Activated naive CD4-positive, alpha-beta T cell (primary cell): ENCODE results near the gene KRTAP10-1.

Source experiments
- DNase-seq, 4 experiments: peaks; one replicate each; lab custom pipeline; 2025; lab: John Stamatoyannopoulos, UW

Gene KRTAP10-1

DNA sequence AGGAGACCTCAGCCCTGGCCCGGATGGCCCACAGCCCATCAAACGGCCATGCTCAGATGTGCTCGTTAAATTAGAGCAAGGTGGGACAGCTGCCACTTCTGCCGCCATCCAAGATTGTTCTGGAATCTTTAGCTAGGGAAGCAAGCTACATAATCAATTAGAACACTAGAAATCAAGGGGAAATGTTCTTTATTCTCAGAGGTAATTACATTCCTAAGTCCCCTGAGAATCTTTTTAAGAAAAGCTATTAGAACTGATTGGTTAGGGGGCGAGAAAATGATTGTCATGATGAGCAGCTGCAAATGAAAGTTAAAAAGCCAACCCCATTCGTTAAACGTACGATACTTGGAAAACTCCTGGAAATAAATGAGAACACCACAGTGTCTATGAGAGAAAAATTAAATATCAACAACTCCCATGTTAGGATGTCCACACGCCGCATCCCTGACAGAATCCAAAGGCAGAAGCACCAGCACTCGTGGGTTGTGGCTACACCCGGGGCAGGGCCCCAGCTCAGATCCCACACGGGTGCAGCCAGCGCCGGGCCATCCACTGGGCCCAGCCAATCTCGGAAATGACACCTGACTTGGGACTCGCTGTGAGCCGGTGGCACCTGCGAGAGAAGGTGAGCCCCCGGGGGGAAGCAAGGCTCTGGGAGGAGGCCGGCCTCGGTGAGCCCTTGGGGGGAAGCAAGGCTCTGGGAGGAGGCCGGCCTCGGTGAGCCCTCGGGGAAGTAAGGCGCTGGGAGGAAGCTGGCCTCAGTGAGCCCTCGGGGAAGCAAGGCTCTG is 37.6 kb downstream of the KRTAP10-1 start:
- no peak for DNase-seq

DNA sequence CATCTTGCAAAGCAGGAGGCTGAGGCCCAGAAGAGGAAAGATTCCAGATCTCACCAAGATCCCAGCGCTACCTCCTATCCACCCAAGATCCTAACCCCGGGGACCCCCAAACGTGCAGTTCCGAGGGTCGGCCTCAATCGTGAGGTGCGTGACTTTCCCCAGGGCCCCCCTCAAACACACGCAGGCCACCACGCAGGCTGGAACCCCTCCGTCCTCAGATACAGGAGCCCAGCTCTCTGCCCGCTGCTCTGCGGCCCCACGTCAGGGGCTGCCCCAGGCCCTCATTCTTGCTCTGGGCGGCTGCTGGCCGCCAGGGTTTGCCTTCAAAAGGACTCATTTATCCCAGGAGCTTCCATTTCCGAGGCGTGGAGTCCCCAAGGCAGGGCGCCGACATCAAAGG is 39.9 kb downstream of the KRTAP10-1 start:
- DNase-seq: no peak

DNA sequence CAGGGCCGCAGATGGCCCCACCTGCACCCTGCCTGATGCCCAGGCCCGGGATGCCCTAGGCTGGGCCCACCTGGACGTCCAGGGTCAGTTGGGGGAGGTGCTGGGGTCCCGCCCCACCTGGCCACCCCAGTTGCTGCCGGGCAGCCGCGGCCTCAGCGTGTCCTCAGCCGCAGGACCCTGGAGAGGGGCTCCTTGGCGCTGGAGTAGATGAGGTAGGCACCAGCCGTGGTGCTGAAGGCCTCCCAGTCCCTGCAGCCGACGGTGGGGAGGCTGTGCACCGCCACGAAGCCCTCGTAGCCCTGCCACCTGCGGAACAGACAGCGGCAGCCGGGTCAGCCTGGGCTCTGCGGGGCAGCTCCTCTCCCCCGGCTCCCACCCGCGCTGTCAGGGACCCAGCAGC is 40.4 kb downstream of the KRTAP10-1 start:
- DNase-seq: no peak

DNA sequence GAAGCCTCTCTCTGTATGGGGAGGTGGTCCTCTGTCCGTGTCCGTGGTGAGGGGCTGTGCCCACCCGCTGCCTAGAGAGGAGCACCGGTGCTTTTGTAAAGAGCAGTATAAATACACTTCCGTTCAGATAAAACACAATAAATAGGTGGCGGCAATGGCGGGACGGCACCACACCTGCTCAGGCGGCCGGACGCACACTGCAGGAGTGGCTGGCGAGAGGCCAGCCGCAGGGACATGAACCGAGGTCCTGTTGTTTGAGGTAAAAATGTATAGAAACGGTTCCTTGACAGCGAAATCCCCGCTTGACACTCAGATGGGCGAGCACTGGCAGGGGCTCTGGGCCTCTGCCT is 40.8 kb downstream of the KRTAP10-1 start:
- no peak for DNase-seq

DNA sequence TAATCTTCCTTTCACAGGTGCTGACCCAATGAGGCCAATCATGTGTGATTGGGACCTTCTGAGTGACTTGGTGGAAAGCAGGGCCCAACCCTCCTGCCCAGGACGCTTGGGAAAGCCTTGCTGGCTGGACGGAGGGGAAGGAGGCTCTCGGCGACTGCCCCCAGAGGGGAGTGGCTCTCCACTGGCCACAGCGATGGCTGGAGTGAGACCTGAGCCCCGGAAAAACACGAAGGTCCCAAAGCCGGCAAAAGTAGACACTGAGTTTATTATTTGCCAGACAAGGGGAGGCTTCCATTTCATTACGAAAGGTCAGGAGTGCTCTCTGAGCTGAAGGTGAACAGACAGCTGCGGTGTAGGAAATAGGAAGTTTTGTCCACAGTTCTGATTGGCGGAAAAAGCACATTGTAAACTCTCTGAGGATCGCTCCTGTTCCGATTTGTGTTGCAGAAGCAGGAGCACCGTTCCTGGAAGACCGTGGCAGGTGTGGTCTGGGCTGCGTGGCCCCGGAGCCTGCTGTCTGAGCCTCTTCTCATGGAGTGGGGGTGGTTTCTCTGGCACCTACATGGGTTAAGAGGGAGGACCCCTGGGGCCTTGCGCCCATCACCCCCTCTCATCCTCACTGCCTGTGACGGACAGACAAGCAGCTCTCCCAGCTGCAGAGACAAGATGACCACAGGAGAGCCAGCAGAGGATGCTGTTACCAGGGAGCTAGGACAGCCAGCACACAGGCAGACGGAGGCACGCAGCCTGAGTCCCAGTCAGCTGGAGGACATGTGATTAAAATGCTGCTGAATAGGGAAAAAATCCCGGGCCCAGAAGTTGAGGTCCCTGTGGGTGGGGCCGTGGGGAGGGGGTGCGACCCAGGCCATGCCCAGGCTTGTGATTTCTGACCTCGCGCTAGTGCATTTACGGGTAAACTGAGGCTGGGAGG is 41.5 kb downstream of the KRTAP10-1 start:
- no peak for DNase-seq

DNA sequence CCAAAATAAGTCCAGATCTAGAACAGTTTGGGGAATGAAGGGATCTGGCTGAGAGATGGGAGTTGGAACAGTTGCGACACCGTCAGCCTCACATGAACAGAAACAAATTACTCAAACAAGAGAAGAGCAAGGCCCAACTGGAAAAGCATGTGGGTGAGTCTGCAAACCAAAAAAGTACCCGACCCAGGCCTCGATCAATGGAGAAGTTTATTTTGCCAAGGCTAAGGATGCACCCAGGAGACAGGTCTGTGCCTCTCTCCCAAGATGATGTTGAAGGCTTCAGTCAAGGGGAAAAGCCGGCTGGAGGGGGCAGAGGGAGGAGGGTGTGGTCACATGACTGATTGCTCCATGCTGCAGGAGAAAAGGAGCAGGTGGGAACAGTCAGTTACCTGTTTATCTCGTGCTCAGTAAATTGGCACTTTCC is 42.3 kb downstream of the KRTAP10-1 start:
- DNase-seq: no peak

DNA sequence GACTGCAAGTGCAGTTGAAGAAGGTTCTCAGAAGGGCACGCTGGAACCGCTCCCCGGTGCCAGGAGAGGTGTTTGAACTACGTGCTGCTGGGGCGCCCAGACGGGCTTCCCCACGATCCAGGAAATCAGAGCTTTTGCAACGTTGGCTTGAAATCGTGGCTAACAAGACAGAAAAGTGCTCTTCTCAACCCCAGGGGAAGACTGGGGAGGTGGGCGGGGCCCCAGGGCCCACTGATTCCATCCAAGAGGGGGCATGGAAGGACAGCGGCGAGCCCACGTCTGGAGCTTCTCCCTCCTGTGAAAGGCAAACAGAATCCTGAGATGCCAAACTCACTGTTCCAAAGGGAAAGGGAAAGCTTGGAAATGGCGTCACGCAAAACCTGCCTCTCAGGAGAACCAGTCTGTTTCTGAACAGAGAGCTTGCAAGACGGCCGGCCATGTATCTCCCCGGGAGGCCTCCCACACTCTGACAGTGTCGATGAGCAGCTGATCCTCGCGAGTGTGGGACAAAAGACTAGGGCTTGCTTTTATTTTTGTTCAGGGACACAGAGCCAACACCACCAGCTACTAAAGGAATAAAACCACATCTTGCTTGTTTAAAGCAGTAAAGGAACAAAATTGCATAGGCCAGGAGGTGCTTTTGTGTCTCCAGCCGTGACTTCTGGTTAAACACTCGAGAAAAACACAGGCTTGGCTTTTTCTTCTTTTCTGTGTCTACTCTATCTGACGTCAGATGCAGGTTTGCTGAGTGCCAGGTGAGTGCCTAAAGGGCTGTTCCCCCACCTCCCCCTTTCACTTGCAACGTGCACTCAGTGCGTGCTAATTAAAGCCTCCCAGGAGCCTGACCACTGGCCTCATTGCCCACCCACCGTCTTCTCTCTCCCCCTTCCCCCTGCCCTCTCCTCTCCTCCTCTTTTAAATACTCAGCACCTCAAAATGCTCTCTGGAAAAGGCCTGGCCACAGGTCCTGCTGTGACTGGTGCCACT is 43.1 kb downstream of the KRTAP10-1 start:
- no peak for DNase-seq

DNA sequence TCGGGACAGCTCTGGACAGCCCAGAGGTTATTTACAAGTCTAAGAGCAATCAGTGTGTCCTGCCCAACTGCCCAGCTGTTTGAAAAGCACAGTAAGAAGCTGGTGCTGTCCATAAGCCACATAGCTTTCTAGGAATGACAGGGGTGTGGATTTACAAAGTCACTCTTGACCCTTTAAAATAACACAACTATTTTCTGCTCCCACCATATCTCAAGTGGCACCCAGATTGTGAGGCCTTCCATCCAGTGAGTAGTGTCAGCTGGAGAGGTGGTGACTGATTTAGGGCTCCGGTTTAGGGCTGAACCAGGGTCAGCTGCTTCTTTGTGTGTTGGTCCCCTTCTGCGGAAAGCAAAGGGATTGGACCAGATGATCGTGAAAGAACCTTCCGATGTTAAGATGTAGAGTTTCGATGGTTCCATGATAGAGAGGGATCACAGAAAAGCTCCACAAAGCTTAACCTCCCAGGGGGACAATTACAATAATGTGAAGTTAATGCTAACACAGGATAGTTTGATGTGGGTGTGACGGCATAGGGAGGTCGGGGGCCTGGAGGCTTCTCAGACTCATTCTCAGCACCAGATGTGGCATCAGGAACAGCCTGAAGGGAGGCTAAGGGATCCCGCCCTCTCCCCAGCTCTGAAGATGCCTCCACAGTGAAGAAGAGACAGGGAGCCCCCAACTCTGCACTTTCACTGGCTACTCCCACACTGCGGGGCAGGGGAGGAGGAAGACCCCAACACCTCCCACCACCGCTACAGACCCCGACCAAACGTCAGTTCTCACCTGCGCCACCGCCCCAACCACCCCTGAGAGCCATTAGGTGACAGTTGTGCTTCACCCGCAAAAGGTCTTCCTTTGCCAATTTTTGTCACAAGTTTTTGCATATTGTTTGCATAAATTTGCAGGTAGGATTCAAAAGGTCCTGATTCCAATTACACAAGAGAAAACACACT is 44.1 kb downstream of the KRTAP10-1 start:
- DNase-seq: no peak

DNA sequence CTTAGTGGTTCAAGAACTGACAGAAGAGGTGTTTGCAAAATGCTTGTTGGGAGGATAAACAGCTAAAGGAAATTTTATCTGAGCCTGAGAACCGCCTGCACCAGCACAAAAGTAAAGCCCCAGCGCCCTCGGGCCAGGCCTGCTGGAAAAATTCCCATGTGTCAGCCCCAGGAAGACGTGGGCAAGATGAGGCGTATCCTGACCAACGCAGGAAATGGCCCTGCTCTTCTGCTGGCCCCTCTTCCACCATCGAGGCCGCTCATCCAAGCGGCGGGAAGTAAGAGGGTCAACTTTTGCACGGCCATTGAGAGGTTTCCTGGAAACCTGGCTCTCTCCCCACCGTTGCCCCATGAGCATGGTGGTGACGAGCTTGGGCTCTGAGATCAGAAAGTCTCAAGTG is 45.0 kb downstream of the KRTAP10-1 start:
- no peak for DNase-seq

DNA sequence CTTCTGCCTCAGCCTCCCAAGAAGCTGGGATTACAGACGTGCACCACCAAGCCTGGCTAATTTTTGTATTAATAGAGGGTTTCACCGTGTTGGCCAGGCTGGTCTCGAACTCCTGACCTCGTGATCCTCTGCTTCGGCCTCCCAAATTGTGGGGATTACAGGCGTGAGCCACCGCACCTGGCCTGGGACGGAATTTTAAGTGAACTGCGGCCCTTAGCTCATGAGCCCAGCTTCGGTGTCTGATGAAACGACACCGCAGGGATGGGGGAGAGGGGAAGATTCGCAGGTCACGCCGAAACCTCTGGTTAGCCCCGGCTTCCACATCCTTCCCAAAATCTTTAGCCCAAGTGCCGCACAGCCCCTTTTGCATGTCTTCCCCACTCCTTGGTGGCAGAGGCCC is 45.6 kb downstream of the KRTAP10-1 start:
- DNase-seq: no peak

DNA sequence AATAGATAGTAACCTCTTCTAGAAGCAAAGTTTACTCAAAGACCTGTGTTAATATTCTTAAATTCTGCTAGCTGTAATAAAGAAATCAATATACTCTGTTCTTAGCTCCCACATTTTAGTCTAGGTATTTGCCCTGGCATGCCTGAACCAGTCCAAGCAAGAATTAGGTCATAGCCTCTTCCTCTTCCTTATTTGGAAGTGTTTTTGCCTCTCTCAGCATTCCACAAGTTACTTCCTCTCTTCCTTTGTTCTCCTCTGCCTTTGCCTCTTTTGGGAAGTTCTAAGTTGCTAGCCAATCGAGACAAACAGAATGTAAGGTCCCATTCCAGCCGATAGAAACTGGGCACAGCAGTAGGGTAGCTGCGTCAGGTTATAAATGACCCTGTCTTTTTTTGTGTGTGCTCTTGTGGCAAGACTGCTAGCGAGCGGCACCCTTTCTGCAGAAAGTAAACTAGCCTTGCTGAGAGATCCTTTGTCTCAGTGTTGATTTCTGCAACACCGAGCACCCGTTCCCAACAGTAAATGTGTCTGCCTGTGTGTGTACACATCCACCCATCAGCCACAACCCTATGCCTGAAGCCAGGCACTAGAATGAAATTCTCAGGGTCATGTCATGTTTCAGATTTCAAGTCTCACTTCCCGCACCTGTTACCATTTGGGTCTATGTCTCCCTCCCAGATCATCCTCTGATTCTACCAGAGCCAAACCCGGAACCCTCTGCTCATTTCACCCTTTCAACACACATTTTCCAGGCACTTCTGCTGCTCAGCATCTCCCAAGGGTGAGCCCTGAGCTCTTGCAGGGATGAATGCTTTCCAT is 47.2 kb downstream of the KRTAP10-1 start:
- no peak for DNase-seq

DNA sequence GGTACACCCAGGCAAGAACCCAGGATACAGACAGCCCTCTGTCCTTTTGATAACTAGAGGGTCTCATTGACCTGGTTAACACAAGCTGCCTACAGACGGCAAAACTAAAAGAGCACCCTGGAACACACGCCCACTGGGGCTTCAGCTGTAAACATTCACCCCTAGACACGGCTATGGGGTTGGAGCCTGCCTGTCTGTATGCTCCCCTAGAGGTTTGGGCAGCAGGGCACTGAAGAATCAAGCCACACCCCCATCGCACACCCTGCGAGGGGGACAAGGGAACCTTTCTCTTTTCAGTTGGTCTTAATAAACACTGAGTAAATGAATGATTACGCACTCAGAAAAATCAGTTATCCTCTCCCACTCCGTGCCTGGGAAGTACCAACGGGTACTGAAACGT is 49.2 kb downstream of the KRTAP10-1 start:
- DNase-seq: no peak

DNA sequence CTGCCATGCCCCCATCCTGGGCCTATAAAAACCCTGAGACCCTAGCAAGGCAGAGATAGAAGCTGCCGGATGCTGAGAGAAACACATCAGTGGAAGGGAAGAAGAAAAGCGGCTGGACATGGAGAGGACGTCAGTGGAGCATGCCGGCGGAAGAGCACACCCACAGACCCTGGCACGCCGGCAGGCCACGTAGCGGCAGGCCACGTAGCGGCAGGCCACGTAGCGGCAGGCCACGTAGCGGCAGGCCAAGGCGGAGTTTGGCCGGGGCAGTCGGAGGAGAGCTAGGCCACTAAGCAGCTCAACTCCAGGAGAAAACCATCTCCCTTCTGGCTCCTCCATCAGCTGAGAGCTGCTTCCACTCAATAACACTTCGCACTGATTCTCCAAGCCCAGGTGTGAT is 49.6 kb downstream of the KRTAP10-1 start:
- no peak for DNase-seq

DNA sequence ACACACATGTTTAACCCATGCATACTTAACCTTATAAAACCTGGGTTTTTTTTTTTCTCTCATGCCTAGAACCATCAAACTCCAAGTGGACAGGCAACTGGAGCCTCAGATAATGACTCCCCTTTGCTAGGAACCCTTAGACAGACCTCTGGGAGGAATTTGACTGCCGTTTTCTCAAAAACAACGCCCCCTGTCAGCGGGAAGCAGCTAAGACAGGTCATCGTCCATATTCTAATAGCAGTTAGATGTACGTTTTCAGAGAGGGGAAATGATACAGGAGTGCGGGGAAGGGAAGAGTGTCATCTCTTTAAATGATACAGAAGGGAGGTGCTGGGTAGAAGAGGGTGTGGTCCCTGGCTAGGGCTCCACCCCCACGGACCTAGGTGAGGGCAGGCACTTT is 50.0 kb downstream of the KRTAP10-1 start:
- no peak for DNase-seq
